Measurements from ENCODE around the gene TMEM187. TPM values are rescaled to one million over a fixed set of nuclear protein-coding genes. Genes with fewer than 3 reads are reported as not detected.
A peak's percentile ranks its signal among the peaks of the same experiment; 100 is the strongest.

Gene TMEM187
- total RNA-seq, 1 donor, result 5.2 TPM

DNA sequence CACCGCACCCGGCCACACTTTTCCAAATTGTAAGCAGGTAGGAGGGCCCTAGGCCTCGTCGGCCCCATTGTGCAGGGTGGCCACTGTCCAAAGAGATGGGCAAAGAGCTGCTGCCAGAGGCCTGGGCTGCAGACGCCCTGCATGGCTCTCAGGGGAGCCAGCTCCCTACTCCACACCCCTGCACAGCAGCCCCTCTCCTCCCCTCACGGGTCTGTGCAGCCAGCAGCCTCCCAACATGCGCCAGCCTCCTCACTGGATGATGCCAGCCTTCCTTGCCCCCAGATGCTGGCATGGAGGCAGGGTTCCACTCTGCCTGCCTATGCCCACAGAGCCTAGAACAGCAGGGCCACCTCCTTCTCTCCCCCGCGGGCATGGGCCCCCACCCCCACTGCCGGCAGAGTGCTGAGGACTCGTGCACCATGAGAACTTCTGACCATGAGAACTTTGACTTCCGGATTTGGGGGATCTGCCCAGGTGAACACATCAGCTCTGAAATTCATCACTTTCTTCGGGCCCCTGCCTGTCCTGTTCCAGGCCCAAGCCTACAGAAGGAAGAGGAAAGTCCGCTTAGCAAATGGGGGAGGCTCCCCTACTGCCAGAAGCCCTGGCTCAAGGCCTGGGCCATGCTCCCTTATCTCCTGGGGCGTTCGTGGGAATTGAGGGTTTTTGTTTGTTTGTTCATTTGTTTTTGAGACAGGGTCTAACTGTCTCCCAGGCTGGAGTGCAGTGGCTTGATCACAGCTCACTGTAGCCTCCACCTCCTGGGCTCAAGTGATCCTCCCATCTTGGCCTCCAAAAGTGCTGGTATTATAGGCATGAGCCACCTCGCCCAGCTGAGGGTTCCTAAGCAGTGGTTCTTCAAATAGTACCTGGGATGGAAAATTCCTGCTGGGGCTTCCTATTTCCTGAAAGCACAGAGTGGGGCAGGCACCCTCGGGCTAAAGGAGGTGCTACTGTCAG is 39.1 kb downstream of the TMEM187 start:
- no peak for DNase-seq (ENCODE audit: low read depth)
- H3K4me3 ChIP-seq (ENCODE audit: low read depth, low read length), result no peak overlapping the region
- TF ChIP-seq, protein P1, sequence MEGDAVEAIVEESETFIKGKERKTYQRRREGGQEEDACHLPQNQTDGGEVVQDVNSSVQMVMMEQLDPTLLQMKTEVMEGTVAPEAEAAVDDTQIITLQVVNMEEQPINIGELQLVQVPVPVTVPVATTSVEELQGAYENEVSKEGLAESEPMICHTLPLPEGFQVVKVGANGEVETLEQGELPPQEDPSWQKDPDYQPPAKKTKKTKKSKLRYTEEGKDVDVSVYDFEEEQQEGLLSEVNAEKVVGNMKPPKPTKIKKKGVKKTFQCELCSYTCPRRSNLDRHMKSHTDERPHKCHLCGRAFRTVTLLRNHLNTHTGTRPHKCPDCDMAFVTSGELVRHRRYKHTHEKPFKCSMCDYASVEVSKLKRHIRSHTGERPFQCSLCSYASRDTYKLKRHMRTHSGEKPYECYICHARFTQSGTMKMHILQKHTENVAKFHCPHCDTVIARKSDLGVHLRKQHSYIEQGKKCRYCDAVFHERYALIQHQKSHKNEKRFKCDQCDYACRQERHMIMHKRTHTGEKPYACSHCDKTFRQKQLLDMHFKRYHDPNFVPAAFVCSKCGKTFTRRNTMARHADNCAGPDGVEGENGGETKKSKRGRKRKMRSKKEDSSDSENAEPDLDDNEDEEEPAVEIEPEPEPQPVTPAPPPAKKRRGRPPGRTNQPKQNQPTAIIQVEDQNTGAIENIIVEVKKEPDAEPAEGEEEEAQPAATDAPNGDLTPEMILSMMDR (IDR thresholded peaks at IDR 0.05; ENCODE audit: insufficient read depth, low read depth, low read length), result no peak

DNA sequence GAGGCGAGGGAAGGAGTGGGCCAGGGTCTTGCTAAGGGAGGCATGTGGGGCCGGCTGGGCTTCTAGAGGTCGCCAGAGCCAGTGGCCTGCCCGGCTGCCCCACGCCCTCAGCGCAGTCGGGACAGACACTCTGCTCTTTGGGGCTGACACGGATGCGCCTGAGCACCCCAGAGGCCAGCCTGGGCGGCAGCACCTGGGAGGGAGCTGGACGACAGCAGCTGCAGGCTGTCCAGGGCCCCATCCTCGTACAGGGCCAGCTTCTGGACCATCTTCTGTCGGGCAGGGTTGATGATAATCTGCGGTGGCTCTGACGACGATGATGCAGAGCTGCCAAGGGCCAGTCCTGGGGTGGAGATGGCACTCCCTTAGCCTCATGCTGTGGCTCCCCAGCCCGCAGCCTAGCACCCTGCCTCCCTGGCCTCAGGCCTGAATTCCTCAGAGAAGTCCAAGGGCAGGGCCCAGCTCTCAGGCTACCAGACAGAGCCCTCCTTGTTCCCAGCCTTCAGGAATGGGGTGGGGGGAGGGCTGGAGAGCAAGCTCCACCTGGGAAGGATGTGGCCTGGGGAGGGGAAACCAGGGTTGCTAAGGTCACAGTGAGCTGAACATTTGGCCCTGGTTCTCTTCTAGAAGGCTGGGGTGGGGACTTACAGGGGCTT is 39.9 kb downstream of the TMEM187 start:
- DNase-seq (ENCODE audit: low read depth), result no peak
- no peak overlapping the region for H3K4me3 ChIP-seq (ENCODE audit: low read depth, low read length)
- TF ChIP-seq, protein P1 (IDR thresholded peaks at IDR 0.05; ENCODE audit: insufficient read depth, low read depth, low read length), result no peak

DNA sequence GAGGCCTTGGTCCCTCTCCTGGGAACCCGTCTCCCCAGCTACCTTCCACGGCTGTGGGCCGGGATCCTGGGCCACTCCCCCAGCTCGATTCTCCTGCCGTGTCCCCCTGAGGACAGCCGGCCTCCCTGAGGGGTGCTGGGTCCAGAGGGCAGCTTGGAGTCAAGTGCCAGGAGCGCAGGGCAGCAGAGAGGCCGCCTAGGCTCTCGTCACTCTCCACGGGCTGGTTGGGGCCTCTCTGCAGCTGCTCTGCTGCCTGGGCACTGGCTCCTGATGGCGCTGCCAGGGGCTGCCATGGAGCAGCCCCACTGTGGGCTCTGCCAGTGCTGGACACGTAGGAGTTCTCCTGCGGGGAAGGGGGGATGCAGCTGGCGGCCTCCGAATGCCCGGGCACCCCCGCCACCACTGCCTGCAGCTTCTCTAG is 40.5 kb downstream of the TMEM187 start:
- DNase-seq (ENCODE audit: low read depth), result no peak
- TF ChIP-seq, protein P1 (IDR thresholded peaks at IDR 0.05; ENCODE audit: insufficient read depth, low read depth, low read length), result no peak
- no peak overlapping the region for H3K4me3 ChIP-seq (ENCODE audit: low read depth, low read length)

DNA sequence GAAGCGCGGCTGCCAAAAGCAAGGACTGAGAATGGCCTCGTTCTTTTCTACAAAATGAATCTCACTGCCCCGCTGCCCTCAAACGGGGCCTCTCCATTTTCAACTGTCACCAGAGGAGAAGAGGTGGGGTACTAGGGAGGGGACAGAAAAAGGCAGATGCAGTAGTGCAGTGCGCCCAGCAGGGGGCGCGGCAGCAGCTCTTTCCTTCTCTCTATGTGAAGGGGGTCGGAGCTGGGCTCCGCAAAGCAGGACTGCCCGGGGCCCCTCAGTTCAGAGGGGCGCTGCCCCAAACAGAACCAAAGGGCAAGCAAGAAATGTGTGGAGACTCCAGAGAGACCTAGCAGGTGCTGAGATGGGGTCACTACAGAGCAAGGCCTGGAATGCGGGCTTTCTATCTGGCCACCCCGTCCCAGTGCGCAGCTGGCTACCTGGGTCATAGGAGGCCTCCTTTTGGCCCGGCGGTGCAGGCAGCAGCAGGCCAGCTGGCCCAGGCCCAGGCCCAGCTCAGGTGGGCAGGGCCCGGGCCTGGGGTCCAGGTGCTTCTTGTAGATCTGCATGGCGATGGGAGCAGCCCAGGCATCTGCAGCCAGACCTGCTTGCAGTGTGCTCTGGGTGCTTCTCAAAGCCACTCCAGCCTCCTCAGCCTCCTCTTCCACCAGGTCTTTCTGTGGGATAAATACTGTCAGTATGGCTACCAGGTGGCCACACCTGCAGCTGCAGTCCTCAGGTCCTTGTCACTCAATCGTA is 41.2 kb downstream of the TMEM187 start:
- TF ChIP-seq, protein P1 (IDR thresholded peaks at IDR 0.05; ENCODE audit: insufficient read depth, low read depth, low read length), result peak; percentile 78
- H3K4me3 ChIP-seq (ENCODE audit: low read depth, low read length), result no peak overlapping the region
- peak; percentile 31 for DNase-seq (ENCODE audit: low read depth)

DNA sequence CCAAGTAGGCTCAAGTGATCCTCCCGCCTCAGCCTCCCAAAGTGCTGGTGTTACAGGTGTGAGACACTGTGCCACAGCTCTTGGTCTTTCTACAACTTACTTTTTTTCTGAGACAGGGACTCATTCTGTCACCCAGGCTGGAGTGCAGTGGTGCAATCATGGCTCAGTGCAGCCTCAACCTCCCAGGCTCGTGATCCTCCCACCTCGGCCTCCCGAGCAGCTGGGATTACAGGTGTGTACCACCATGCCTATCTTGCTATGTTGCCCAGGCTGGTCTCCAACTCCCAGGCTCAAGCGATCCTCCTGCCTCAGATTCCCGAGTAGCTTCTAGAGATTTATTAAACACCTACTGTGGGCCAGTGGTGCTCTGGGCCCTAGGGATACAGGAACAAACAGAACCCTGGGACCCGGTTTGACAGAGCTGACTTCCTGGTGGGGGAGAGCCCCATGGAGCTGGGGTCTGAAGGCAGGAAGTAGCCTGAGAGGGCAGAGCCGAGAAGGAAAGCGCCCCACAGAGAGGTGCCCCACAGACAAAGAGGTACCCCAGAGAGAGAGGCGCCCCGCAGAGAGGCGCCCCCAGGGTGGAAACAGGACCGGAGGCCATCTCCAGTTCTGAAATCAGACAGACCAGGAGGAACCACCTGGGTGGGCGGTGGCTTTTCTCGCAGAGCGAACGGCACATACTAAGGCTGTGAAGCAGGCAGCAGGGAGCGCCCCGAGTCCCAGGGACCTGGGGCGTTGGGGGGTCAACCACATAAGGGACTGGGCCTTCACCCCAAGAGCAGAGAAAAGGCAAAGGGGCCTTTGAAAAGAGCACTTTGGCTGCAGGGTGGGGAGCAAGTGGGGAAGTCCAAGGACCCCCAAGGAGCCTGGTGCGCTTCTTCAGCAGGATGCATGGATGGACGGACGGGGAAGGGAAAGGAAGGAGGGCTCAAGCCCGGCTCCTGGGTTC is 42.2 kb downstream of the TMEM187 start:
- no peak overlapping the region for H3K4me3 ChIP-seq (ENCODE audit: low read depth, low read length)
- TF ChIP-seq, protein P1 (IDR thresholded peaks at IDR 0.05; ENCODE audit: insufficient read depth, low read depth, low read length), result no peak
- DNase-seq (ENCODE audit: low read depth), result no peak
